Omental fat pad (tissue), 4 donors: Measurements from ENCODE around the gene STARD3. TPM values are rescaled to one million over a fixed set of nuclear protein-coding genes. Genes with fewer than 3 reads are reported as not detected.

ENCODE experiments used
- ATAC-seq: fragments of 150-250 bp; one replicate; pipeline ENCODE4 v1.9.1; 2016; ENCODE audit warnings: mild to moderate bottlenecking, moderate library complexity; ENCODE audit not compliant: low FRiP score
- DNase-seq: peaks from one replicate; pipeline ENCODE4 v3.0.0-alpha.2; 2019; ENCODE audit warnings: low spot score
- CTCF ChIP-seq, 3 donors: fragments of 450-650 bp; IDR thresholded peaks; one replicate each; pipeline ENCODE4 v1.5.1; 2016 to 2017; ENCODE audit warnings: antibody characterized with exemption in 3 of 3, mild to moderate bottlenecking in 3 of 3, moderate library complexity in 2 of 3
- total RNA-seq, 4 donors: library from RNA; depleted of rRNA; stranded (reverse); fragments of >200 nt; gene quantifications; one replicate each; pipeline ENCODE4 v1.1.0, GENCODE V29; 2016

The STARD3 gene
- total RNA-seq, 4 donors from 2014 or later, result 24.9 to 75.5 (median 36.5) TPM

- DNase-seq (no peak), ATAC-seq (no peak)
- no peak for TF ChIP-seq CTCF (IDR thresholded peaks at IDR 0.05)
Observed at GRCh38 chr17:39633570-39634183, 3.3 kb upstream of the STARD3 start.

GRCh38 chr17:39634384-39634871 is 2.5 kb upstream of the STARD3 start:
- DNase-seq, result no peak
- TF ChIP-seq CTCF (IDR thresholded peaks at IDR 0.05), result no peak
- ATAC-seq, result no peak

GRCh38 chr17:39635614-39636176 is 1.2 kb upstream of the STARD3 start:
- ATAC-seq, result no peak
- no peak for DNase-seq
- no peak for TF ChIP-seq CTCF (IDR thresholded peaks at IDR 0.05)

GRCh38 chr17:39636587-39636926 is 387 bp upstream of the STARD3 start:
- DNase-seq (no peak), ATAC-seq (no peak)
- no peak for TF ChIP-seq CTCF (IDR thresholded peaks at IDR 0.05)

- no peak for ATAC-seq
- no peak for TF ChIP-seq CTCF (IDR thresholded peaks at IDR 0.05)
- DNase-seq, result no peak
Observed at GRCh38 chr17:39638317-39638716, 1.4 kb downstream of the STARD3 start.

GRCh38 chr17:39639043-39639442 is 2.1 kb downstream of the STARD3 start:
- no peak for TF ChIP-seq CTCF (IDR thresholded peaks at IDR 0.05)
- DNase-seq (no peak), ATAC-seq (no peak)
